HepG2 (cell line): ENCODE measurements around the gene SRSF12. TPM values are rescaled to one million over a fixed set of nuclear protein-coding genes. Genes with fewer than 3 reads are reported as not detected.

Source experiments
- CEBPG ChIP-seq: IDR thresholded peaks from 2 replicates; pipeline ENCODE4 v1.6.1; 2016
- ERF ChIP-seq: IDR thresholded peaks from 2 replicates; pipeline ENCODE4 v1.6.1; 2018; ENCODE audit warnings: missing biosample characterization, missing genetic modification reagents
- FOXA3 ChIP-seq: IDR thresholded peaks from 2 replicates; pipeline ENCODE4 v1.6.1; 2016; ENCODE audit warnings: missing genetic modification reagents, missing compliant biosample characterization
- POGZ ChIP-seq: sonication (generic); formaldehyde crosslinking; IDR thresholded peaks from 2 replicates; pipeline ENCODE4 v1.4.0; 2020; ENCODE audit warnings: mild to moderate bottlenecking, missing genetic modification reagents
- SAP130 ChIP-seq: IDR thresholded peaks from 2 replicates; pipeline ENCODE4 v1.6.1; 2016; ENCODE audit warnings: low read depth
- SOX6 ChIP-seq, 2 experiments: fragments of 450-650 bp in 1 of 2; sonication (generic) in 1 of 2; formaldehyde crosslinking in 1 of 2; IDR thresholded peaks; 2 replicates each; pipeline versions ENCODE4 v1.4.0 to v1.6.1; 2017 to 2020; ENCODE audit warnings: antibody characterized with exemption in 1 of 2, mild to moderate bottlenecking in 1 of 2, missing genetic modification reagents in 1 of 2
- SUZ12 ChIP-seq: fragments of 150-350 bp; IDR thresholded peaks from 2 replicates; pipeline ENCODE4 v1.6.1; 2014; ENCODE audit warnings: low read depth, low read length
- TCF7 ChIP-seq: sonication (generic); IDR thresholded peaks from 2 replicates; pipeline ENCODE4 v1.6.1; 2016; ENCODE audit warnings: antibody characterized with exemption, low read depth
- ZBTB1 ChIP-seq: sonication (generic); formaldehyde crosslinking; IDR thresholded peaks from 2 replicates; pipeline ENCODE4 v1.4.0; 2020; ENCODE audit warnings: missing genetic modification reagents, borderline replicate concordance
- ZBTB20 ChIP-seq: sonication (generic); formaldehyde crosslinking; IDR thresholded peaks from 2 replicates; pipeline ENCODE4 v1.8.1; 2023; ENCODE audit warnings: missing genetic modification reagents, low read depth, mild to moderate bottlenecking, borderline replicate concordance
- ZBTB3 ChIP-seq: sonication (generic); formaldehyde crosslinking; IDR thresholded peaks from 2 replicates; pipeline ENCODE4 v1.4.0; 2020; ENCODE audit warnings: low read depth, mild to moderate bottlenecking, moderate library complexity, missing genetic modification reagents, borderline replicate concordance
- ZKSCAN8 ChIP-seq: IDR thresholded peaks from 2 replicates; pipeline ENCODE4 v1.6.1; 2016; ENCODE audit warnings: borderline replicate concordance, missing genetic modification reagents, missing compliant biosample characterization
- ZNF235 ChIP-seq: sonication (generic); formaldehyde crosslinking; IDR thresholded peaks from 2 replicates; pipeline ENCODE4 v1.8.1; 2023; ENCODE audit warnings: mild to moderate bottlenecking, missing genetic modification reagents, borderline replicate concordance
- ZNF335 ChIP-seq: sonication (generic); formaldehyde crosslinking; IDR thresholded peaks from 2 replicates; pipeline ENCODE4 v1.4.0; 2020; ENCODE audit warnings: missing genetic modification reagents
- ZNF614 ChIP-seq: IDR thresholded peaks from 2 replicates; pipeline ENCODE4 v1.6.1; 2018; ENCODE audit warnings: missing biosample characterization, missing genetic modification reagents, inconsistent platforms, borderline replicate concordance
- ZNF780A ChIP-seq: sonication (generic); formaldehyde crosslinking; IDR thresholded peaks from 2 replicates; pipeline ENCODE4 v1.8.0; 2022; ENCODE audit warnings: mild to moderate bottlenecking, missing genetic modification reagents, moderate library complexity
- polyA plus RNA-seq, 8 experiments: library from polyadenylated mRNA; depleted of rRNA in 3 of 8; stranded (reverse) in 7 of 8; unstranded in 1 of 8; fragments of >200 nt; fragmentation: Illumina TruSeq in 4 of 8; extraction: Trizol in 4 of 8; gene quantifications; 2 replicates each; pipeline versions ENCODE4 v1.2.1 to v1.2.3, GENCODE V29; 2011 to 2016; ENCODE audit warnings: low read depth in 4 of 8, missing spikeins in 1 of 8, mixed read lengths in 1 of 8; ENCODE audit not compliant: insufficient read depth in 1 of 8
- total RNA-seq, 5 experiments: library from RNA; depleted of rRNA; stranded (reverse); fragments of >200 nt; fragmentation: Illumina TruSeq; extraction: Trizol; gene quantifications; 2 replicates each; pipeline ENCODE4 v1.2.3, GENCODE V29; 2016; ENCODE audit warnings: low read depth in 1 of 5
- TF ChIP-seq, protein P1 (sequence below): IDR thresholded peaks from 2 replicates; pipeline ENCODE4 v1.6.1; 2016; ENCODE audit warnings: mild to moderate bottlenecking
- TF ChIP-seq, protein P2 (sequence below): IDR thresholded peaks from 2 replicates; pipeline ENCODE4 v1.6.1; 2018; ENCODE audit warnings: missing genetic modification reagents, mild to moderate bottlenecking, missing compliant biosample characterization
- TF ChIP-seq, protein P3 (sequence below), 2 experiments: sonication (generic) in 1 of 2; formaldehyde crosslinking in 1 of 2; IDR thresholded peaks; 2 replicates each; pipeline versions ENCODE4 v1.5.1 to v1.6.1; 2011 to 2020; ENCODE audit warnings: borderline replicate concordance in 1 of 2, low read depth in 1 of 2, low read length in 1 of 2, mild to moderate bottlenecking in 1 of 2, missing genetic modification reagents in 1 of 2, moderate library complexity in 1 of 2
- TF ChIP-seq, protein P4 (sequence below): sonication (generic); formaldehyde crosslinking; IDR thresholded peaks from 2 replicates; pipeline ENCODE4 v1.4.0; 2020; ENCODE audit warnings: low read depth, mild to moderate bottlenecking, missing genetic modification reagents
- TF ChIP-seq, protein P5 (sequence below): conservative IDR thresholded peaks from 2 replicates; pipeline ENCODE4 v1.6.1; 2018; ENCODE audit warnings: missing genetic modification reagents

SRSF12 gene
- total and polyA plus RNA-seq, 2 of the 13 experiments (the other 11 are each of a cell fraction or from before 2014, with no cell fraction given), result 1.7 to 1.9 TPM

DNA sequence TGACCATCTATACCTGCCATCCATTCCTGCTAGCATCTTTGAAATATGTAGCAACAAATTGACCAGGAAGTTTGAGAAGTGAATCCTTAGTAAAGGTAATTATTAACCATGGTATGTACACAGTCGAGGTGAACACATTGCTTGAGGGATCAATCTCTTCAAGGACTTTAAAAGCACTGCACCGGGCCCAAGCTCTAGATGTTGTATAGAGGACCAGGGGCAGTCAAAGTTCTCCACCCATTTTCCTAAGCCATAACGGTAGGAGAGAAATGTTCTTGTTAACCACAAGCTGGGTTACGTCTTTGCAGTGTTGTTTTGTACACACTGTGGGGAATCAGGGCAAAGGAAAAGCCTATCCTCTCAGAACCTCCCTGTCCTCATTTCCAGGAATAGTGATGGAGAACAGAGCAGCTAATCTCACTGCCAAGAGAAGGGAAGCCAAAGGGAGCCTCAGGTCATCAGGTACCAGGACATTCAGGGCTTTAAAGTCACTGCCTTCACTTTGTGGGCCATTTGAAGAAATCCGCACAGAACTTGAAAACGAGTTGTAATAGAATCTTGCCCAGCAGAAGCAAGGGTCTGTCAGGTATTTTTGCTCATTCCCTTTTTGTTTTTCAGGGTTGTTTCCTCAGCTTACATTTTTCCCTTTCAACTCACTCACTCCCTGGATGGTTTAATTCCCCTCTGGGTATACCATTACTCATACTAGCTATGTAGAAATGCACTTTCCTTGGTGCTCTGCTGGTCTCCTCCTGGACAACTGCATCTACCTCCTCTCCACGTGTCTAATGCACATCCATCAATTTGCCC is 22.7 kb upstream of the SRSF12 start (continued):
- 0 out of 2 replicates have a peak, but pooled peaks have one; percentile 52 for TF ChIP-seq ZBTB20 (CRISPR knock-in tag)
- TF ChIP-seq SOX6 (IDR thresholded peaks at IDR 0.05), result no peak
- peak; percentile 59 for TF ChIP-seq SOX6 (CRISPR knock-in tag; IDR thresholded peaks at IDR 0.05)
- TF ChIP-seq CEBPG (CRISPR knock-in tag), result peak; percentile 80
- no peak for TF ChIP-seq ZNF780A (CRISPR knock-in tag)
- peak; percentile 40; the same call in 1 of the 2 replicates for TF ChIP-seq POGZ
- TF ChIP-seq ZNF335 (CRISPR knock-in tag), result peak; percentile 39; the same call in 1 of the 2 replicates
- peak; percentile 71 for TF ChIP-seq FOXA3 (CRISPR knock-in tag)
- TF ChIP-seq SAP130 (CRISPR knock-in tag), result peak; percentile 68
- peak; percentile 91; the same call in 1 of the 2 replicates for TF ChIP-seq ZKSCAN8 (CRISPR knock-in tag)
- TF ChIP-seq, protein P1, sequence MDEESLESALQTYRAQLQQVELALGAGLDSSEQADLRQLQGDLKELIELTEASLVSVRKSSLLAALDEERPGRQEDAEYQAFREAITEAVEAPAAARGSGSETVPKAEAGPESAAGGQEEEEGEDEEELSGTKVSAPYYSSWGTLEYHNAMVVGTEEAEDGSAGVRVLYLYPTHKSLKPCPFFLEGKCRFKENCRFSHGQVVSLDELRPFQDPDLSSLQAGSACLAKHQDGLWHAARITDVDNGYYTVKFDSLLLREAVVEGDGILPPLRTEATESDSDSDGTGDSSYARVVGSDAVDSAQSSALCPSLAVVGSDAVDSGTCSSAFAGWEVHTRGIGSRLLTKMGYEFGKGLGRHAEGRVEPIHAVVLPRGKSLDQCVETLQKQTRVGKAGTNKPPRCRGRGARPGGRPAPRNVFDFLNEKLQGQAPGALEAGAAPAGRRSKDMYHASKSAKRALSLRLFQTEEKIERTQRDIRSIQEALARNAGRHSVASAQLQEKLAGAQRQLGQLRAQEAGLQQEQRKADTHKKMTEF, result 0 out of 2 replicates have a peak, but pooled peaks have one; percentile 48
- TF ChIP-seq, protein P2, sequence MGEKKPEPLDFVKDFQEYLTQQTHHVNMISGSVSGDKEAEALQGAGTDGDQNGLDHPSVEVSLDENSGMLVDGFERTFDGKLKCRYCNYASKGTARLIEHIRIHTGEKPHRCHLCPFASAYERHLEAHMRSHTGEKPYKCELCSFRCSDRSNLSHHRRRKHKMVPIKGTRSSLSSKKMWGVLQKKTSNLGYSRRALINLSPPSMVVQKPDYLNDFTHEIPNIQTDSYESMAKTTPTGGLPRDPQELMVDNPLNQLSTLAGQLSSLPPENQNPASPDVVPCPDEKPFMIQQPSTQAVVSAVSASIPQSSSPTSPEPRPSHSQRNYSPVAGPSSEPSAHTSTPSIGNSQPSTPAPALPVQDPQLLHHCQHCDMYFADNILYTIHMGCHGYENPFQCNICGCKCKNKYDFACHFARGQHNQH (CRISPR knock-in tag), result 0 out of 2 replicates have a peak, but pooled peaks have one; percentile 29
- peak; percentile 64; the same call in 1 of the 2 replicates for TF ChIP-seq ZNF614
- TF ChIP-seq ZBTB1 (CRISPR knock-in tag), result no peak
- 0 out of 2 replicates have a peak, but pooled peaks have one; percentile 78 for TF ChIP-seq ZBTB3 (CRISPR knock-in tag)
- TF ChIP-seq, protein P3, sequence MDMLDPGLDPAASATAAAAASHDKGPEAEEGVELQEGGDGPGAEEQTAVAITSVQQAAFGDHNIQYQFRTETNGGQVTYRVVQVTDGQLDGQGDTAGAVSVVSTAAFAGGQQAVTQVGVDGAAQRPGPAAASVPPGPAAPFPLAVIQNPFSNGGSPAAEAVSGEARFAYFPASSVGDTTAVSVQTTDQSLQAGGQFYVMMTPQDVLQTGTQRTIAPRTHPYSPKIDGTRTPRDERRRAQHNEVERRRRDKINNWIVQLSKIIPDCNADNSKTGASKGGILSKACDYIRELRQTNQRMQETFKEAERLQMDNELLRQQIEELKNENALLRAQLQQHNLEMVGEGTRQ (IDR thresholded peaks at IDR 0.05; ENCODE audit: low read depth, low read length), result no peak
- TF ChIP-seq, protein P3 (CRISPR knock-in tag; IDR thresholded peaks at IDR 0.05; ENCODE audit: borderline replicate concordance), result no peak
- no peak for TF ChIP-seq ZNF235 (CRISPR knock-in tag)
- TF ChIP-seq SUZ12, result no peak
- TF ChIP-seq ERF (CRISPR knock-in tag), result 0 out of 2 replicates have a peak, but pooled peaks have one; percentile 21
- peak; percentile 30; the same call in 1 of the 2 replicates for TF ChIP-seq TCF7
- TF ChIP-seq, protein P4, sequence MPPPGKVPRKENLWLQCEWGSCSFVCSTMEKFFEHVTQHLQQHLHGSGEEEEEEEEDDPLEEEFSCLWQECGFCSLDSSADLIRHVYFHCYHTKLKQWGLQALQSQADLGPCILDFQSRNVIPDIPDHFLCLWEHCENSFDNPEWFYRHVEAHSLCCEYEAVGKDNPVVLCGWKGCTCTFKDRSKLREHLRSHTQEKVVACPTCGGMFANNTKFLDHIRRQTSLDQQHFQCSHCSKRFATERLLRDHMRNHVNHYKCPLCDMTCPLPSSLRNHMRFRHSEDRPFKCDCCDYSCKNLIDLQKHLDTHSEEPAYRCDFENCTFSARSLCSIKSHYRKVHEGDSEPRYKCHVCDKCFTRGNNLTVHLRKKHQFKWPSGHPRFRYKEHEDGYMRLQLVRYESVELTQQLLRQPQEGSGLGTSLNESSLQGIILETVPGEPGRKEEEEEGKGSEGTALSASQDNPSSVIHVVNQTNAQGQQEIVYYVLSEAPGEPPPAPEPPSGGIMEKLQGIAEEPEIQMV (CRISPR knock-in tag), result peak; percentile 37; the same call in 1 of the 2 replicates
- TF ChIP-seq, protein P5, sequence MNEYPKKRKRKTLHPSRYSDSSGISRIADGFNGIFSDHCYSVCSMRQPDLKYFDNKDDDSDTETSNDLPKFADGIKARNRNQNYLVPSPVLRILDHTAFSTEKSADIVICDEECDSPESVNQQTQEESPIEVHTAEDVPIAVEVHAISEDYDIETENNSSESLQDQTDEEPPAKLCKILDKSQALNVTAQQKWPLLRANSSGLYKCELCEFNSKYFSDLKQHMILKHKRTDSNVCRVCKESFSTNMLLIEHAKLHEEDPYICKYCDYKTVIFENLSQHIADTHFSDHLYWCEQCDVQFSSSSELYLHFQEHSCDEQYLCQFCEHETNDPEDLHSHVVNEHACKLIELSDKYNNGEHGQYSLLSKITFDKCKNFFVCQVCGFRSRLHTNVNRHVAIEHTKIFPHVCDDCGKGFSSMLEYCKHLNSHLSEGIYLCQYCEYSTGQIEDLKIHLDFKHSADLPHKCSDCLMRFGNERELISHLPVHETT (CRISPR knock-in tag), result no peak
